H9 (cell line): ENCODE data around the gene FRAT1. TPM values are rescaled to one million over a fixed set of nuclear protein-coding genes. Genes with fewer than 3 reads are reported as not detected.

ENCODE experiments used
- DNase-seq: peaks from one replicate; pipeline ENCODE4 v3.0.0-alpha.2; 2017
- H2AFZ ChIP-seq: one replicate; pipeline ENCODE4 v1.6.1; 2013; ENCODE audit warnings: mild to moderate bottlenecking, low read length, control low read depth, moderate library complexity
- H2AK5ac ChIP-seq: 2 replicates; pipeline ENCODE4 v1.6.1; 2013; ENCODE audit warnings: low read length, control low read depth, mixed read lengths; ENCODE audit not compliant: insufficient read length
- H2BK120ac ChIP-seq: one replicate; pipeline ENCODE4 v1.6.1; 2013; ENCODE audit warnings: low read depth, mild to moderate bottlenecking, low read length, control low read depth, inconsistent platforms; ENCODE audit not compliant: poor library complexity, severe bottlenecking
- H2BK12ac ChIP-seq: 2 replicates; pipeline ENCODE4 v1.6.1; 2013; ENCODE audit warnings: low read length, control low read depth, mixed read lengths, low read depth; ENCODE audit not compliant: insufficient read length
- H2BK15ac ChIP-seq: 2 replicates; pipeline ENCODE4 v1.6.1; 2013; ENCODE audit warnings: low read depth, low read length, control low read depth
- H2BK20ac ChIP-seq: one replicate; pipeline ENCODE4 v1.6.1; 2013; ENCODE audit warnings: low read depth, mild to moderate bottlenecking, low read length, control low read depth, inconsistent platforms; ENCODE audit not compliant: poor library complexity, severe bottlenecking
- H2BK5ac ChIP-seq: 2 replicates; pipeline ENCODE4 v1.6.1; 2013; ENCODE audit warnings: low read length, control low read depth, mixed read lengths; ENCODE audit not compliant: insufficient read length
- H3K14ac ChIP-seq: 2 replicates; pipeline ENCODE4 v1.6.1; 2013; ENCODE audit warnings: low read length, control low read depth; ENCODE audit not compliant: insufficient read depth
- H3K18ac ChIP-seq: 2 replicates; pipeline ENCODE4 v1.6.1; 2013; ENCODE audit warnings: low read depth, mild to moderate bottlenecking, mixed read lengths, low read length, control low read depth; ENCODE audit not compliant: insufficient read length
- H3K23ac ChIP-seq: 2 replicates; pipeline ENCODE4 v1.6.1; 2013; ENCODE audit warnings: low read length, control low read depth, mixed read lengths, low read depth; ENCODE audit not compliant: insufficient read length
- H3K23me2 ChIP-seq: 2 replicates; pipeline ENCODE4 v1.6.1; 2013; ENCODE audit warnings: low read depth, mild to moderate bottlenecking, mixed read lengths, low read length, control low read depth; ENCODE audit not compliant: insufficient read length, poor library complexity, severe bottlenecking
- H3K27ac ChIP-seq: 2 replicates; pipeline ENCODE4 v1.5.1; 2013; ENCODE audit warnings: low read length, control low read depth, mixed read lengths, low read depth; ENCODE audit not compliant: insufficient read length
- H3K27me3 ChIP-seq: 2 replicates; pipeline ENCODE4 v1.6.1; 2013; ENCODE audit warnings: low read length, control low read depth, inconsistent platforms; ENCODE audit not compliant: insufficient read depth
- H3K4ac ChIP-seq: 2 replicates; pipeline ENCODE4 v1.6.1; 2013; ENCODE audit warnings: low read depth, mild to moderate bottlenecking, control low read depth, inconsistent platforms, low read length, moderate library complexity
- H3K4me1 ChIP-seq: 2 replicates; pipeline ENCODE4 v1.6.1; 2013; ENCODE audit warnings: low read length, control low read depth, inconsistent platforms; ENCODE audit not compliant: insufficient read depth
- H3K4me2 ChIP-seq: 2 replicates; pipeline ENCODE4 v1.6.1; 2013; ENCODE audit warnings: low read length, control low read depth, mixed read lengths; ENCODE audit not compliant: insufficient read length, insufficient read depth
- H3K56ac ChIP-seq: 2 replicates; pipeline ENCODE4 v1.6.1; 2013; ENCODE audit warnings: low read depth, mild to moderate bottlenecking, mixed read lengths, low read length, control low read depth; ENCODE audit not compliant: insufficient read length
- H3K79me1 ChIP-seq: 2 replicates; pipeline ENCODE4 v1.6.1; 2013; ENCODE audit warnings: low read depth, mild to moderate bottlenecking, moderate library complexity, low read length, control low read depth, inconsistent platforms; ENCODE audit not compliant: insufficient read depth, poor library complexity, severe bottlenecking
- H3K79me2 ChIP-seq: 2 replicates; pipeline ENCODE4 v1.6.1; 2013; ENCODE audit warnings: low read length, control low read depth, inconsistent platforms; ENCODE audit not compliant: insufficient read depth
- H3K9ac ChIP-seq: 2 replicates; pipeline ENCODE4 v1.6.1; 2013; ENCODE audit warnings: low read length, control low read depth, mixed read lengths; ENCODE audit not compliant: insufficient read length; ENCODE audit errors: extremely low read depth
- H3K9me3 ChIP-seq: one replicate; pipeline ENCODE4 v1.6.1; 2013; ENCODE audit warnings: low read depth, low read length, inconsistent platforms; ENCODE audit not compliant: control insufficient read depth
- H3T11ph ChIP-seq: one replicate; pipeline ENCODE4 v1.6.1; 2013; ENCODE audit warnings: mild to moderate bottlenecking, low read length, control low read depth, inconsistent platforms
- H4K20me1 ChIP-seq: one replicate; pipeline ENCODE4 v1.6.1; 2013; ENCODE audit not compliant: control insufficient read depth, insufficient read length, insufficient read depth
- H4K5ac ChIP-seq: 2 replicates; pipeline ENCODE4 v1.6.1; 2013; ENCODE audit warnings: low read depth, mild to moderate bottlenecking, mixed read lengths, low read length, control low read depth; ENCODE audit not compliant: insufficient read length
- H4K8ac ChIP-seq: replicated peaks from 2 replicates; pipeline ENCODE4 v1.6.1; 2013; ENCODE audit warnings: low read length, control low read depth, mixed read lengths, low read depth; ENCODE audit not compliant: insufficient read length
- H4K91ac ChIP-seq: 2 replicates; pipeline ENCODE4 v1.6.1; 2013; ENCODE audit warnings: low read depth, mild to moderate bottlenecking, moderate library complexity, mixed read lengths, low read length, control low read depth; ENCODE audit not compliant: insufficient read length
- H3K27ac Mint-ChIP-seq, 3 experiments: 2 replicates in 2 of 3; 3 replicates in 1 of 3; pipeline ENCODE4 v1.8.0; 2020 to 2021; ENCODE audit warnings: mixed read lengths in 3 of 3, mild to moderate bottlenecking in 1 of 3, moderate library complexity in 1 of 3
- H3K27me3 Mint-ChIP-seq: 2 replicates; pipeline ENCODE4 v1.8.0; 2021; ENCODE audit warnings: low read depth, mild to moderate bottlenecking, moderate library complexity, mixed read lengths
- H3K36me3 Mint-ChIP-seq, 3 experiments: 2 replicates in 2 of 3; 3 replicates in 1 of 3; pipeline ENCODE4 v1.8.0; 2020 to 2021; ENCODE audit warnings: low read depth in 3 of 3, mixed read lengths in 3 of 3; ENCODE audit not compliant: insufficient read depth in 1 of 3
- H3K4me1 Mint-ChIP-seq, 2 experiments: 2 replicates each; pipeline ENCODE4 v1.8.0; 2020; ENCODE audit warnings: mixed read lengths in 2 of 2
- H3K4me3 Mint-ChIP-seq, 2 experiments: 2 replicates in 1 of 2; 3 replicates in 1 of 2; pipeline ENCODE4 v1.8.0; 2020 to 2021; ENCODE audit warnings: mild to moderate bottlenecking in 2 of 2, mixed read lengths in 2 of 2, moderate library complexity in 1 of 2
- H3K9me3 Mint-ChIP-seq, 2 experiments: 2 replicates in 1 of 2; 3 replicates in 1 of 2; pipeline ENCODE4 v1.8.0; 2020; ENCODE audit warnings: mild to moderate bottlenecking in 2 of 2, mixed read lengths in 2 of 2, moderate library complexity in 1 of 2
- CTCF ChIP-seq: fragments of 200-600 bp; sonication (generic); conservative IDR thresholded peaks from 3 replicates; pipeline ENCODE4 v1.8.0; 2021; ENCODE audit warnings: antibody characterized with exemption, mild to moderate bottlenecking
- WGBS: extraction: QIAGEN DNeasy Blood & Tissue Kit; methylation state at CpG from one replicate; pipeline ENCODE4 v1.1.7; 2013; ENCODE audit warnings: missing lambda C conversion rate, low lambda C conversion rate, mixed read lengths; ENCODE audit not compliant: insufficient read length; ENCODE audit errors: extremely low coverage; 5-methylcytosine and 5-hydroxymethylcytosine counted together
- total RNA-seq: library from RNA; stranded (reverse); gene quantifications from 2 replicates; pipeline ENCODE4 v1.2.1, GENCODE V29; 2021

The FRAT1 gene
- total RNA-seq, 1 experiment from 2014 or later, result 7.3 TPM

GRCh38 chr10:97297556-97298222 is 21.4 kb upstream of the FRAT1 start:
- H4K91ac ChIP-seq, result no peak overlapping the region
- no peak overlapping the region for H3K4ac ChIP-seq
- no peak overlapping the region for H4K8ac ChIP-seq
- no peaks in the 10 kb centered on the region for H4K20me1 ChIP-seq
- H3K23me2 ChIP-seq, result no peaks in the 10 kb centered on the region
- H3K18ac ChIP-seq, result no peak overlapping the region
- no peak overlapping the region for H3K56ac ChIP-seq
- Mint-ChIP-seq H3K9me3 (no peaks in the 10 kb centered on the region; a peak in 1 of 5 replicates), H3K4me3 (no peak overlapping the region), H3K27me3 (no peaks in the 10 kb centered on the region; the same call in 1 of the 2 replicates), H3K4me1 (peaks cover 2 to 7% of the 10 kb centered on the region in 2 experiments; a peak in 3 of 4 replicates), H3K36me3 (no peaks in the 10 kb centered on the region), H3K27ac (no peak overlapping the region; a peak in 1 of 7 replicates)
- no peak overlapping the region for H2BK20ac ChIP-seq
- H3K4me2 ChIP-seq, result no peak overlapping the region
- H3K79me2 ChIP-seq, result no peaks in the 10 kb centered on the region
- H3K23ac ChIP-seq, result no peak overlapping the region
- TF ChIP-seq CTCF, result no peak
- no peak for DNase-seq
- H2BK5ac ChIP-seq, result no peak overlapping the region
- H2AK5ac ChIP-seq, result no peak overlapping the region
- no peak overlapping the region for H2BK120ac ChIP-seq
- H4K5ac ChIP-seq, result no peak overlapping the region
- no peak overlapping the region for H2BK15ac ChIP-seq
- H3K9me3 ChIP-seq, result no peaks in the 10 kb centered on the region
- no peak overlapping the region for H3K14ac ChIP-seq
- H2AFZ ChIP-seq, result no peak overlapping the region
- H2BK12ac ChIP-seq, result no peak overlapping the region
- H3T11ph ChIP-seq, result no peak overlapping the region
- H3K4me1 ChIP-seq, result no peaks in the 10 kb centered on the region
- H3K9ac ChIP-seq, result no peak overlapping the region
- no CpG with 5 or more reads among the region's 8 CpGs for WGBS
- H3K27ac ChIP-seq, result no peak overlapping the region
- no peaks in the 10 kb centered on the region for H3K27me3 ChIP-seq
- no peaks in the 10 kb centered on the region for H3K79me1 ChIP-seq
